H9 (cell line): ENCODE measurements around the gene C20orf204. TPM values are rescaled to one million over a fixed set of nuclear protein-coding genes. Genes with fewer than 3 reads are reported as not detected.
A peak's percentile ranks its signal among the peaks of the same experiment; 100 is the strongest.

Experiments used
- DNase-seq: peaks from one replicate; pipeline ENCODE4 v3.0.0-alpha.2; 2017
- H2AFZ ChIP-seq: one replicate; pipeline ENCODE4 v1.6.1; 2013; ENCODE audit warnings: mild to moderate bottlenecking, low read length, control low read depth, moderate library complexity
- H2AK5ac ChIP-seq: 2 replicates; pipeline ENCODE4 v1.6.1; 2013; ENCODE audit warnings: low read length, control low read depth, mixed read lengths; ENCODE audit not compliant: insufficient read length
- H2BK120ac ChIP-seq: one replicate; pipeline ENCODE4 v1.6.1; 2013; ENCODE audit warnings: low read depth, mild to moderate bottlenecking, low read length, control low read depth, inconsistent platforms; ENCODE audit not compliant: poor library complexity, severe bottlenecking
- H2BK12ac ChIP-seq: 2 replicates; pipeline ENCODE4 v1.6.1; 2013; ENCODE audit warnings: low read length, control low read depth, mixed read lengths, low read depth; ENCODE audit not compliant: insufficient read length
- H2BK15ac ChIP-seq: 2 replicates; pipeline ENCODE4 v1.6.1; 2013; ENCODE audit warnings: low read depth, low read length, control low read depth
- H2BK20ac ChIP-seq: one replicate; pipeline ENCODE4 v1.6.1; 2013; ENCODE audit warnings: low read depth, mild to moderate bottlenecking, low read length, control low read depth, inconsistent platforms; ENCODE audit not compliant: poor library complexity, severe bottlenecking
- H2BK5ac ChIP-seq: 2 replicates; pipeline ENCODE4 v1.6.1; 2013; ENCODE audit warnings: low read length, control low read depth, mixed read lengths; ENCODE audit not compliant: insufficient read length
- H3K14ac ChIP-seq: 2 replicates; pipeline ENCODE4 v1.6.1; 2013; ENCODE audit warnings: low read length, control low read depth; ENCODE audit not compliant: insufficient read depth
- H3K18ac ChIP-seq: 2 replicates; pipeline ENCODE4 v1.6.1; 2013; ENCODE audit warnings: low read depth, mild to moderate bottlenecking, mixed read lengths, low read length, control low read depth; ENCODE audit not compliant: insufficient read length
- H3K23ac ChIP-seq: 2 replicates; pipeline ENCODE4 v1.6.1; 2013; ENCODE audit warnings: low read length, control low read depth, mixed read lengths, low read depth; ENCODE audit not compliant: insufficient read length
- H3K23me2 ChIP-seq: 2 replicates; pipeline ENCODE4 v1.6.1; 2013; ENCODE audit warnings: low read depth, mild to moderate bottlenecking, mixed read lengths, low read length, control low read depth; ENCODE audit not compliant: insufficient read length, poor library complexity, severe bottlenecking
- H3K27ac ChIP-seq: 2 replicates; pipeline ENCODE4 v1.5.1; 2013; ENCODE audit warnings: low read length, control low read depth, mixed read lengths, low read depth; ENCODE audit not compliant: insufficient read length
- H3K27me3 ChIP-seq: 2 replicates; pipeline ENCODE4 v1.6.1; 2013; ENCODE audit warnings: low read length, control low read depth, inconsistent platforms; ENCODE audit not compliant: insufficient read depth
- H3K4ac ChIP-seq: 2 replicates; pipeline ENCODE4 v1.6.1; 2013; ENCODE audit warnings: low read depth, mild to moderate bottlenecking, control low read depth, inconsistent platforms, low read length, moderate library complexity
- H3K4me1 ChIP-seq: 2 replicates; pipeline ENCODE4 v1.6.1; 2013; ENCODE audit warnings: low read length, control low read depth, inconsistent platforms; ENCODE audit not compliant: insufficient read depth
- H3K4me2 ChIP-seq: 2 replicates; pipeline ENCODE4 v1.6.1; 2013; ENCODE audit warnings: low read length, control low read depth, mixed read lengths; ENCODE audit not compliant: insufficient read length, insufficient read depth
- H3K56ac ChIP-seq: 2 replicates; pipeline ENCODE4 v1.6.1; 2013; ENCODE audit warnings: low read depth, mild to moderate bottlenecking, mixed read lengths, low read length, control low read depth; ENCODE audit not compliant: insufficient read length
- H3K79me1 ChIP-seq: 2 replicates; pipeline ENCODE4 v1.6.1; 2013; ENCODE audit warnings: low read depth, mild to moderate bottlenecking, moderate library complexity, low read length, control low read depth, inconsistent platforms; ENCODE audit not compliant: insufficient read depth, poor library complexity, severe bottlenecking
- H3K79me2 ChIP-seq: 2 replicates; pipeline ENCODE4 v1.6.1; 2013; ENCODE audit warnings: low read length, control low read depth, inconsistent platforms; ENCODE audit not compliant: insufficient read depth
- H3K9ac ChIP-seq: 2 replicates; pipeline ENCODE4 v1.6.1; 2013; ENCODE audit warnings: low read length, control low read depth, mixed read lengths; ENCODE audit not compliant: insufficient read length; ENCODE audit errors: extremely low read depth
- H3K9me3 ChIP-seq: one replicate; pipeline ENCODE4 v1.6.1; 2013; ENCODE audit warnings: low read depth, low read length, inconsistent platforms; ENCODE audit not compliant: control insufficient read depth
- H3T11ph ChIP-seq: one replicate; pipeline ENCODE4 v1.6.1; 2013; ENCODE audit warnings: mild to moderate bottlenecking, low read length, control low read depth, inconsistent platforms
- H4K20me1 ChIP-seq: one replicate; pipeline ENCODE4 v1.6.1; 2013; ENCODE audit not compliant: control insufficient read depth, insufficient read length, insufficient read depth
- H4K5ac ChIP-seq: 2 replicates; pipeline ENCODE4 v1.6.1; 2013; ENCODE audit warnings: low read depth, mild to moderate bottlenecking, mixed read lengths, low read length, control low read depth; ENCODE audit not compliant: insufficient read length
- H4K8ac ChIP-seq: replicated peaks from 2 replicates; pipeline ENCODE4 v1.6.1; 2013; ENCODE audit warnings: low read length, control low read depth, mixed read lengths, low read depth; ENCODE audit not compliant: insufficient read length
- H4K91ac ChIP-seq: 2 replicates; pipeline ENCODE4 v1.6.1; 2013; ENCODE audit warnings: low read depth, mild to moderate bottlenecking, moderate library complexity, mixed read lengths, low read length, control low read depth; ENCODE audit not compliant: insufficient read length
- H3K27ac Mint-ChIP-seq, 3 experiments: 2 replicates in 2 of 3; 3 replicates in 1 of 3; pipeline ENCODE4 v1.8.0; 2020 to 2021; ENCODE audit warnings: mixed read lengths in 3 of 3, mild to moderate bottlenecking in 1 of 3, moderate library complexity in 1 of 3
- H3K27me3 Mint-ChIP-seq: 2 replicates; pipeline ENCODE4 v1.8.0; 2021; ENCODE audit warnings: low read depth, mild to moderate bottlenecking, moderate library complexity, mixed read lengths
- H3K36me3 Mint-ChIP-seq, 3 experiments: 2 replicates in 2 of 3; 3 replicates in 1 of 3; pipeline ENCODE4 v1.8.0; 2020 to 2021; ENCODE audit warnings: low read depth in 3 of 3, mixed read lengths in 3 of 3; ENCODE audit not compliant: insufficient read depth in 1 of 3
- H3K4me1 Mint-ChIP-seq, 2 experiments: 2 replicates each; pipeline ENCODE4 v1.8.0; 2020; ENCODE audit warnings: mixed read lengths in 2 of 2
- H3K4me3 Mint-ChIP-seq, 2 experiments: 2 replicates in 1 of 2; 3 replicates in 1 of 2; pipeline ENCODE4 v1.8.0; 2020 to 2021; ENCODE audit warnings: mild to moderate bottlenecking in 2 of 2, mixed read lengths in 2 of 2, moderate library complexity in 1 of 2
- H3K9me3 Mint-ChIP-seq, 2 experiments: 2 replicates in 1 of 2; 3 replicates in 1 of 2; pipeline ENCODE4 v1.8.0; 2020; ENCODE audit warnings: mild to moderate bottlenecking in 2 of 2, mixed read lengths in 2 of 2, moderate library complexity in 1 of 2
- WGBS: extraction: QIAGEN DNeasy Blood & Tissue Kit; methylation state at CpG from one replicate; pipeline ENCODE4 v1.1.7; 2013; ENCODE audit warnings: missing lambda C conversion rate, low lambda C conversion rate, mixed read lengths; ENCODE audit not compliant: insufficient read length; ENCODE audit errors: extremely low coverage; 5-methylcytosine and 5-hydroxymethylcytosine counted together
- total RNA-seq: library from RNA; stranded (reverse); gene quantifications from 2 replicates; pipeline ENCODE4 v1.2.1, GENCODE V29; 2021
- TF ChIP-seq, protein P1 (sequence below): fragments of 200-600 bp; sonication (generic); conservative IDR thresholded peaks from 3 replicates; pipeline ENCODE4 v1.8.0; 2021; ENCODE audit warnings: antibody characterized with exemption, mild to moderate bottlenecking

Gene C20orf204
- total RNA-seq, 1 experiment from 2014 or later = 2.2 TPM

DNA sequence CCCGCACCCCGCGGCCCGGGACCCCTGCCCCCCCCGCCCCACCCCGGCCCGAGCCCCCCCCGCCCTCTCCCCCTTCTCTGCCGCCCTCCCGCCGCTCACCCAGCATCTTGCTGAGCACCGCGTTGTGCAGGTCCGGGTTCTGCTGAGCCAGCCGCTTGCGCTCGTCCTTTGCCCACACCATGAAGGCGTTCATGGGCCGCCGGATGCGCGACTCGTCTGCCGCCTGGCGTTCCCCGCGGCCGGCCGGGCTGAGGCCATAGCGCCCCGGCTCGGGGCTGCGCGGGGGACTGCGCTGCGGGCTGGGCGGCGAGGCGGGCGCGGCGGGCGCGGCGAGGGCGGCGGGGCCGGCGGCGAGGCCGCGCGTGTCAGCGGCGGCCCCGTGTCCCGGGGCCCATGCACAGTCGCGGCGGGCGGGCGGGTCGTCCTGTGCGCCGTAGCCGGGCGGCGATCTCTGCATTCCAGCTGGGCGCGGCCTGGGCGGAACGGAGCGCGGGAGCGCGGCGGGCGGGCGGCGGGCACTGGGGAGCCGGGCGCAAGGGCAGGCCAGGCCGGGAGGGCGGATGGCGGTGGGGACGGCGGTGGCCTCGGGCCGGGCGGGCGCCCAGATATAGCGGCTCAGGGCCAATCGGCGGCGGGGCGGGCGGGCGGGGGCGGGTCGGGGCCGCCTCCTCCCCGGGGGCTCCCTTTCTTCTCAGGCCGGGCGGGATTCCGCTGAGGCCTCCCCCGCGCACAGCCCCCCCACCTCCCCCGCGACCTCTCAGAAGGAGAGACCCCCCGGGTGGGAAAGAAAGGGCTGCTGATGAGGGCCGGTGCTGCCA, 13.3 kb downstream of the C20orf204 start, which contains the start of gene SOX18:
Gene SOX18, minus strand, starts transcription at position 580 of the 818 bp plus-strand sequence. Its CDS starts 123 bp downstream, at position 457.
- Histone ChIP-seq H3K4ac (no peak within 1 kb of the TSS), H2BK15ac (no peak within 1 kb of the TSS), H2AFZ (no peak within 1 kb of the TSS), H4K91ac (no peak within 1 kb of the TSS), H3K56ac (no peak within 1 kb of the TSS), H3K9me3 (no peaks in the 10 kb centered on the region), H3K23me2 (no peaks in the 10 kb centered on the region), H3K23ac (no peak within 1 kb of the TSS), H2AK5ac (no peak within 1 kb of the TSS), H4K5ac (no peak within 1 kb of the TSS), H2BK12ac (no peak within 1 kb of the TSS), H3K14ac (no peak within 1 kb of the TSS), H3K79me2 (no peaks in the 10 kb centered on the region), H3T11ph (no peak within 1 kb of the TSS), H3K27me3 (peaks cover 26% of the 10 kb centered on the region; the same call in 1 of the 2 replicates), H4K8ac (no peak within 1 kb of the TSS), H3K9ac (no peak within 1 kb of the TSS), H3K79me1 (no peaks in the 10 kb centered on the region), H2BK20ac (no peak within 1 kb of the TSS), H4K20me1 (no peaks in the 10 kb centered on the region), H3K27ac (no peak within 1 kb of the TSS), H3K18ac (no peak within 1 kb of the TSS), H3K4me1 (no peaks in the 10 kb centered on the region), H2BK5ac (no peak within 1 kb of the TSS), H2BK120ac (no peak within 1 kb of the TSS), H3K4me2 (peak within 1 kb of the TSS; percentile 7)
- H3K4me3 Mint-ChIP-seq = peak within 1 kb of the TSS; percentile 56 to 75
- DNase-seq = peak; percentile 53
- peaks cover 0 to 3% of the 10 kb centered on the region in 2 experiments; a peak in 1 of 5 replicates for H3K9me3 Mint-ChIP-seq
- H3K27me3 Mint-ChIP-seq = peaks cover 76% of the 10 kb centered on the region
- peaks cover 0 to 2% (median 0%) of the 10 kb centered on the region in 3 experiments; a peak in 2 of 7 replicates for H3K36me3 Mint-ChIP-seq
- H3K4me1 Mint-ChIP-seq = peaks cover 22 to 31% of the 10 kb centered on the region in 2 experiments
- H3K27ac Mint-ChIP-seq = no peak within 1 kb of the TSS
- WGBS = no CpG with 5 or more reads among the region's 111 CpGs
- TF ChIP-seq, protein P1, sequence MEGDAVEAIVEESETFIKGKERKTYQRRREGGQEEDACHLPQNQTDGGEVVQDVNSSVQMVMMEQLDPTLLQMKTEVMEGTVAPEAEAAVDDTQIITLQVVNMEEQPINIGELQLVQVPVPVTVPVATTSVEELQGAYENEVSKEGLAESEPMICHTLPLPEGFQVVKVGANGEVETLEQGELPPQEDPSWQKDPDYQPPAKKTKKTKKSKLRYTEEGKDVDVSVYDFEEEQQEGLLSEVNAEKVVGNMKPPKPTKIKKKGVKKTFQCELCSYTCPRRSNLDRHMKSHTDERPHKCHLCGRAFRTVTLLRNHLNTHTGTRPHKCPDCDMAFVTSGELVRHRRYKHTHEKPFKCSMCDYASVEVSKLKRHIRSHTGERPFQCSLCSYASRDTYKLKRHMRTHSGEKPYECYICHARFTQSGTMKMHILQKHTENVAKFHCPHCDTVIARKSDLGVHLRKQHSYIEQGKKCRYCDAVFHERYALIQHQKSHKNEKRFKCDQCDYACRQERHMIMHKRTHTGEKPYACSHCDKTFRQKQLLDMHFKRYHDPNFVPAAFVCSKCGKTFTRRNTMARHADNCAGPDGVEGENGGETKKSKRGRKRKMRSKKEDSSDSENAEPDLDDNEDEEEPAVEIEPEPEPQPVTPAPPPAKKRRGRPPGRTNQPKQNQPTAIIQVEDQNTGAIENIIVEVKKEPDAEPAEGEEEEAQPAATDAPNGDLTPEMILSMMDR = no peak
